Gastrocnemius medialis (tissue), 4 donors: ENCODE measurements around the gene JCHAIN. TPM values are rescaled to one million over a fixed set of nuclear protein-coding genes. Genes with fewer than 3 reads are reported as not detected.
"Not testable (repeated sequence)": the region's sequence is repeated elsewhere in the genome, so short reads cannot be mapped to it uniquely, and the experiment has no call there.

Source experiments
- ATAC-seq, 2 donors: fragments of 150-250 bp; one replicate each; pipeline ENCODE4 v1.9.1; 2016
- DNase-seq, 2 donors: peaks; one replicate each; pipeline ENCODE4 v3.0.0-alpha.2; 2019
- H3K27ac ChIP-seq, 4 donors: fragments of 200-600 bp; sonication (generic); 1 replicate in 1 of 4; 2 replicates in 3 of 4; pipeline ENCODE4 v1.5.1; 2016 to 2018; ENCODE audit warnings: mild to moderate bottlenecking in 2 of 4, moderate library complexity in 1 of 4
- H3K27me3 ChIP-seq, 3 donors: fragments of 200-600 bp; sonication (generic) in 2 of 3; 1 replicate in 1 of 3; 2 replicates in 2 of 3; pipeline versions ENCODE4 v1.5.1 to v1.6.0; 2016 to 2019; ENCODE audit warnings: mild to moderate bottlenecking in 1 of 3, moderate library complexity in 1 of 3
- H3K36me3 ChIP-seq, 2 donors: fragments of 200-600 bp; sonication (generic) in 1 of 2; one replicate each; pipeline ENCODE4 v1.5.1; 2017 to 2018
- H3K4me1 ChIP-seq, 2 donors: fragments of 200-600 bp; sonication (generic) in 1 of 2; one replicate each; pipeline ENCODE4 v1.5.1; 2016 to 2017; ENCODE audit warnings: mild to moderate bottlenecking in 2 of 2
- H3K4me3 ChIP-seq, 4 donors: fragments of 200-600 bp; sonication (generic) in 3 of 4; 1 replicate in 1 of 4; 2 replicates in 3 of 4; pipeline ENCODE4 v1.5.1; 2016 to 2019; ENCODE audit warnings: mild to moderate bottlenecking in 2 of 4
- H3K9me3 ChIP-seq, 3 donors: fragments of 200-600 bp; sonication (generic) in 2 of 3; 1 replicate in 1 of 3; 2 replicates in 2 of 3; pipeline ENCODE4 v1.5.1; 2016 to 2019
- POLR2A ChIP-seq, 2 donors: fragments of 450-650 bp; IDR thresholded peaks; one replicate each; pipeline ENCODE4 v1.6.1; 2017; ENCODE audit warnings: antibody characterized with exemption in 2 of 2, mild to moderate bottlenecking in 2 of 2, moderate library complexity in 2 of 2
- in situ Hi-C, 4 donors: fragments of 200-750 bp; cut with MboI; loops; one replicate each; pipeline versions ENCODE4 v1.15.0 to v1.8.0; 2017; ENCODE audit warnings: low sequenced_read_pairs in 4 of 4
- intact Hi-C: fragments of 100-400 bp; cut with DNase I; formaldehyde crosslinking; loops from one replicate; pipeline ENCODE4 v1.15.1; 2023; ENCODE audit warnings: low total_unique reads
- total RNA-seq, 4 donors: library from RNA; depleted of rRNA; stranded (reverse); fragments of >200 nt; gene quantifications; one replicate each; pipeline versions ENCODE4 v1.1.0 to v1.2.3, GENCODE V29; 2016
- TF ChIP-seq, protein P1 (sequence below), 5 experiments: fragments of 450-650 bp in 3 of 5; fragments of 200-600 bp in 2 of 5; sonication (generic) in 2 of 5; IDR thresholded peaks in 4 of 5; conservative IDR thresholded peaks in 1 of 5; 1 replicate in 4 of 5; 2 replicates in 1 of 5; pipeline ENCODE4 v1.5.1; 2016 to 2019; ENCODE audit warnings: antibody characterized with exemption in 5 of 5, mild to moderate bottlenecking in 3 of 5, moderate library complexity in 3 of 5

Gene JCHAIN
- total RNA-seq, 4 donors from 2014 or later, result 0.55 to 3.9 (median 0.60) TPM; not detected in 1

- ATAC-seq (no peak), DNase-seq (no peak)
- TF ChIP-seq, protein P1, sequence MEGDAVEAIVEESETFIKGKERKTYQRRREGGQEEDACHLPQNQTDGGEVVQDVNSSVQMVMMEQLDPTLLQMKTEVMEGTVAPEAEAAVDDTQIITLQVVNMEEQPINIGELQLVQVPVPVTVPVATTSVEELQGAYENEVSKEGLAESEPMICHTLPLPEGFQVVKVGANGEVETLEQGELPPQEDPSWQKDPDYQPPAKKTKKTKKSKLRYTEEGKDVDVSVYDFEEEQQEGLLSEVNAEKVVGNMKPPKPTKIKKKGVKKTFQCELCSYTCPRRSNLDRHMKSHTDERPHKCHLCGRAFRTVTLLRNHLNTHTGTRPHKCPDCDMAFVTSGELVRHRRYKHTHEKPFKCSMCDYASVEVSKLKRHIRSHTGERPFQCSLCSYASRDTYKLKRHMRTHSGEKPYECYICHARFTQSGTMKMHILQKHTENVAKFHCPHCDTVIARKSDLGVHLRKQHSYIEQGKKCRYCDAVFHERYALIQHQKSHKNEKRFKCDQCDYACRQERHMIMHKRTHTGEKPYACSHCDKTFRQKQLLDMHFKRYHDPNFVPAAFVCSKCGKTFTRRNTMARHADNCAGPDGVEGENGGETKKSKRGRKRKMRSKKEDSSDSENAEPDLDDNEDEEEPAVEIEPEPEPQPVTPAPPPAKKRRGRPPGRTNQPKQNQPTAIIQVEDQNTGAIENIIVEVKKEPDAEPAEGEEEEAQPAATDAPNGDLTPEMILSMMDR (IDR thresholded peaks at IDR 0.05 in 4 of 5, conservative IDR thresholded peaks at IDR 0.05 in 1 of 5), result no peak
- TF ChIP-seq POLR2A (IDR thresholded peaks at IDR 0.05), result no peak
- no peaks in the 10 kb centered on the region for H3K36me3 ChIP-seq
- intact Hi-C loops (no loop called here), in situ Hi-C loops (loop anchor here in 3 of 4 donors (25.0 kb wide), 2 partner anchors 319 to 344 kb away; partner anchors contain the start of gene DCK (in 1 of the 3))
- no peaks in the 10 kb centered on the region for H3K27me3 ChIP-seq
- no peak overlapping the region for H3K27ac ChIP-seq
- no peak overlapping the region for H3K4me3 ChIP-seq
- no peaks in the 10 kb centered on the region for H3K4me1 ChIP-seq
- no peaks in the 10 kb centered on the region for H3K9me3 ChIP-seq
Measured at GRCh38 chr4:70667740-70668535, 1.6 kb upstream of the JCHAIN start.

- DNase-seq, H3K27me3 ChIP-seq, ATAC-seq, H3K9me3 ChIP-seq, H3K4me1 ChIP-seq, H3K27ac ChIP-seq, intact Hi-C loops, H3K36me3 ChIP-seq, H3K4me3 ChIP-seq: not testable (repeated sequence)
- in situ Hi-C loops, result loop anchor here in 3 of 4 donors (25.0 kb wide), 2 partner anchors 326 to 351 kb away; partner anchors contain the start of gene DCK (in 1 of the 3)
Measured at GRCh38 chr4:70661309-70661922, 4.9 kb downstream of the JCHAIN start.

GRCh38 chr4:70660106-70660505, 6.2 kb downstream of the JCHAIN start:
- intact Hi-C loops (no loop called here), in situ Hi-C loops (loop anchor here in 3 of 4 donors (25.0 kb wide), 2 partner anchors 327 to 352 kb away; partner anchors contain the start of gene DCK (in 1 of the 3))
- no peaks in the 10 kb centered on the region for H3K9me3 ChIP-seq
- DNase-seq (no peak), ATAC-seq (no peak)
- H3K27ac ChIP-seq, result no peak overlapping the region
- no peak overlapping the region for H3K4me3 ChIP-seq
- no peaks in the 10 kb centered on the region for H3K4me1 ChIP-seq
- no peaks in the 10 kb centered on the region for H3K36me3 ChIP-seq
- no peaks in the 10 kb centered on the region for H3K27me3 ChIP-seq
- no peak for TF ChIP-seq POLR2A (IDR thresholded peaks at IDR 0.05)
- TF ChIP-seq, protein P1 (IDR thresholded peaks at IDR 0.05 in 4 of 5, conservative IDR thresholded peaks at IDR 0.05 in 1 of 5), result no peak

DNA sequence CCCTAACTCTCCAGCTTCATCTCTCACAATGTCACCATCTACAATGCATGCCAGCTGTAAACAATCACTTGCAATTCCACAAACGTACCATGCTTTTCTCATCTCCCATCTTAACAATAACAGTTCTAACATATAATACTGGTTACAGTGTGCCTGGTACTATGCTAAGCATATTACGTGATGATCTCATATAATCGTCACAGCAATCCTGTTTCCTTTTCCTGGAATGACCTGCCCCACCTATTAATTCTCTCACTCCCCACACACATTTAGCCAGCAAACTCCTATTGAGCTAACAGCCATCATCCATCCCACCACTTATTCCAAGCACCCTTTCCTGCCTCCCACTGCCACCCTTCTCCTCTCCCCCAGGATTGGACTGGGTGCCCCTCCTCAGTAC, 7.9 kb downstream of the JCHAIN start:
- intact Hi-C loops (no loop called here), in situ Hi-C loops (loop anchor here in 3 of 4 donors (25.0 kb wide), 2 partner anchors 329 to 354 kb away; partner anchors contain the start of gene DCK (in 1 of the 3))
- Histone ChIP-seq H3K9me3 (no peaks in the 10 kb centered on the region), H3K36me3 (no peaks in the 10 kb centered on the region), H3K27ac (no peak overlapping the region), H3K4me3 (no peak overlapping the region), H3K4me1 (no peaks in the 10 kb centered on the region), H3K27me3 (no peaks in the 10 kb centered on the region)
- no peak for DNase-seq
- no peak for ATAC-seq
- TF ChIP-seq, protein P1 (IDR thresholded peaks at IDR 0.05 in 4 of 5, conservative IDR thresholded peaks at IDR 0.05 in 1 of 5), result no peak
- no peak for TF ChIP-seq POLR2A (IDR thresholded peaks at IDR 0.05)

DNA sequence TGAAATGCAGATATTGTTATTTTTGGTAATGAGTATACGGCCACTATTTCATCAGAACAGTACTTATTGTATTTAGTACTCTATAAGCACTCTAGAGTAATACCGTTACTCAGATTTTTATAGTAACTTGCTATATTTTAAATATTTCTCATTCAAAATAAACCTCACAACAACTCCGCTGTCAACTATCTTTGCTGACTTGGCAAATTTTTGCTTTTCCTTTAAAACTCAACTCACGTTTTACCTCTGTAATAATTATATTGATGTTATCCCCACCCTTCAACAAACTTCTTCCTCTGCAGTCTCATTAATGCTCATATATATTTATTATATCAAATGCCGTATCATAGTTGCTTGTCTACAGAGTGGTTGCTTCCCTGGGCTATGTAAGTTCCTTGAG, 9.0 kb downstream of the JCHAIN start:
- intact Hi-C loops, result no loop called here
- in situ Hi-C loops, result loop anchor here in 3 of 4 donors (25.0 kb wide), 2 partner anchors 330 to 355 kb away; partner anchors contain the start of gene DCK (in 1 of the 3)
- no peak for ATAC-seq

More for the DNA sequence above, 9.0 kb downstream of the JCHAIN start:
- Histone ChIP-seq H3K4me1 (no peaks in the 10 kb centered on the region), H3K27ac (no peak overlapping the region), H3K36me3 (no peaks in the 10 kb centered on the region), H3K4me3 (no peak overlapping the region), H3K9me3 (no peaks in the 10 kb centered on the region), H3K27me3 (no peaks in the 10 kb centered on the region)
- no peak for DNase-seq
- TF ChIP-seq POLR2A (IDR thresholded peaks at IDR 0.05), result no peak
- TF ChIP-seq, protein P1 (IDR thresholded peaks at IDR 0.05 in 4 of 5, conservative IDR thresholded peaks at IDR 0.05 in 1 of 5), result no peak
